GM13977 (cell line): ENCODE measurements around the gene ROBO2.

Source experiments
- DNase-seq: peaks from one replicate; pipeline ENCODE4 v3.0.0; 2012; ENCODE audit warnings: low spot score
- in situ Hi-C: fragments of 300-500 bp; cut with MboI; formaldehyde crosslinking; loops from one replicate; pipeline ENCODE4 v1.12.0; 2022; ENCODE audit warnings: low sequenced_read_pairs, low pct_unique_long_range_greater_than_20kb, mixed read lengths, inconsistent platforms; ENCODE audit not compliant: unreplicated experiment
- TF ChIP-seq, protein P1 (sequence below): IDR thresholded peaks from 2 replicates; pipeline ENCODE4 v1.5.1; 2012; ENCODE audit warnings: mild to moderate bottlenecking, control low read depth; ENCODE audit not compliant: insufficient read depth; ENCODE audit errors: extremely low read depth, missing control alignments

The ROBO2 gene

DNA sequence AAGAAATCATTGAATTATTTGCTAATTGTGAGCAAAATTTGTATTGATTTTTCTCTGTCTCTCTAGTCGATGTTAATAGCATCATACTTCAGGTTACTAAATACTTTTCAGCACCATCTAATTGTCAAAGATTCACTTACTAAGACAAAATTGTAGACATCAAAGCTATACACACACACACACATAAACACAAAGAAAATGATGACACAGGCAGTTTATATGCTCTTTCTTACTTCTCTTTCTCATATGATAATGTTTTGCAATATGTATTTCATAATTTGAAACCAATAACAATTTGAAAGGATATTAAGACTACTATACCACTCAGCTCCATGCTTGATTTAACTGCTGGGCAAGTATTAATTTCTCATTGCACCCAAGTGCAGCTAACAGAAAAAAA is 406.2 kb downstream of the ROBO2 start:
- in situ Hi-C loops = no loop called here
- TF ChIP-seq, protein P1, sequence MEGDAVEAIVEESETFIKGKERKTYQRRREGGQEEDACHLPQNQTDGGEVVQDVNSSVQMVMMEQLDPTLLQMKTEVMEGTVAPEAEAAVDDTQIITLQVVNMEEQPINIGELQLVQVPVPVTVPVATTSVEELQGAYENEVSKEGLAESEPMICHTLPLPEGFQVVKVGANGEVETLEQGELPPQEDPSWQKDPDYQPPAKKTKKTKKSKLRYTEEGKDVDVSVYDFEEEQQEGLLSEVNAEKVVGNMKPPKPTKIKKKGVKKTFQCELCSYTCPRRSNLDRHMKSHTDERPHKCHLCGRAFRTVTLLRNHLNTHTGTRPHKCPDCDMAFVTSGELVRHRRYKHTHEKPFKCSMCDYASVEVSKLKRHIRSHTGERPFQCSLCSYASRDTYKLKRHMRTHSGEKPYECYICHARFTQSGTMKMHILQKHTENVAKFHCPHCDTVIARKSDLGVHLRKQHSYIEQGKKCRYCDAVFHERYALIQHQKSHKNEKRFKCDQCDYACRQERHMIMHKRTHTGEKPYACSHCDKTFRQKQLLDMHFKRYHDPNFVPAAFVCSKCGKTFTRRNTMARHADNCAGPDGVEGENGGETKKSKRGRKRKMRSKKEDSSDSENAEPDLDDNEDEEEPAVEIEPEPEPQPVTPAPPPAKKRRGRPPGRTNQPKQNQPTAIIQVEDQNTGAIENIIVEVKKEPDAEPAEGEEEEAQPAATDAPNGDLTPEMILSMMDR = no peak
- no peak for DNase-seq

DNA sequence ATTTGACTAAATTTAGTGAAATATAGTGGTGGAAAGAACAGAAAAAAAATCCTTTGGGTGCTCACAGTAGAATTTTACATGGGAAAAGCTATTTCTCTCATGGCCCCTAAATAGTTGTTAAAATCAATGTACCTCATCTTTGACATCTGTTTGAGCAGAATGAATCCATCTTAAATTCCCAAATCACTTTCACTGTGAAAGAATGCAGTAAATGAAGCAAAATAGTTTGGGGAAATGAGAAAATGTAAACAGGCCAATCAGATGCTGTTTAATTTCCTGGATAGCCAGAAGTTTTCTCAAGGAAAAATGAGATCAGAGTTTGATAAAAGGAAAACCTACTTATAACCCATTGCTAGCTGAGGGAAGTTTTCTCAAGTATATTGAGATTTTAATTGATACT is 406.9 kb downstream of the ROBO2 start:
- in situ Hi-C loops = no loop called here
- TF ChIP-seq, protein P1 = no peak
- DNase-seq = no peak

DNA sequence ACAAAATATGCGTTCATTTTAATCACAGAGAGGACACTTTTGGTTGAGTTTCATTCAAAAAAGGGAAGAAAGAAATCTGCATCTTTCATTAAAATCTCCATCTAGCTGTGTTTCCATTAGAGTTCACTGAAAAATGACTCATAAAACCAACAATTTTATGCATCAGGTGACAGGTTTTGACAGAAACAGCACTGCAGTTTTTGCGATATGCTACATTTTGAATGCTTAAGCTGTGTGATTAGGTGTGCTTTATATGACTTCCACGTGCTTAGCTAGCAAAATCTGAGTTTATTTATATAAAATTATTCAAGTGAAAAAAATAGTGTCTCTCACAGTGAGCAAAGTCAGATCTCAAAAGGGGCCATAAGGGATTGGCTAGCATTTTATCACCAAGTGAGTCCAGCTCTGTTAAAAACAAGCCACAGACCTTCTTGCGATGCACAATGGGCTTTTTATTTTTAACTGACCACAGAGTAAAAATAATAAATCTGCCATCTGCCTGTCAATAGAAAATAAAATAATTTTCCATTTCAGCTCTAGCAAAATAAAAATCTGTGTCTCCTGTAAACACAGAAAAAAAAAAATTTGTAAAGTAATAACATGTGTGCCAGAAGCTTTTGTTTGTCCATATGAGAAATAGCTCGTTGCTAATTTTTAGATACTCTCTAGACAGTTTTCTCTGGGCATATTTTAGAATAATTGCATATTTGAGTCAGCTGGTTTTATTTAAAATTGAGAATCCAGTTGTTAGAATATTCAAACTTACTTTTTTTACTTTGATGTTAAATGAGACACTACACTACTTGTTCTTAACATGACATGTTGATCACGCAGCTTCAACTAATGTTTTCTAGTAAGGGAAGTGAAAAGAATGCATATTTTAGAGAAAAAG is 409.8 kb downstream of the ROBO2 start:
- TF ChIP-seq, protein P1 = no peak
- in situ Hi-C loops = no loop called here
- DNase-seq = no peak

DNA sequence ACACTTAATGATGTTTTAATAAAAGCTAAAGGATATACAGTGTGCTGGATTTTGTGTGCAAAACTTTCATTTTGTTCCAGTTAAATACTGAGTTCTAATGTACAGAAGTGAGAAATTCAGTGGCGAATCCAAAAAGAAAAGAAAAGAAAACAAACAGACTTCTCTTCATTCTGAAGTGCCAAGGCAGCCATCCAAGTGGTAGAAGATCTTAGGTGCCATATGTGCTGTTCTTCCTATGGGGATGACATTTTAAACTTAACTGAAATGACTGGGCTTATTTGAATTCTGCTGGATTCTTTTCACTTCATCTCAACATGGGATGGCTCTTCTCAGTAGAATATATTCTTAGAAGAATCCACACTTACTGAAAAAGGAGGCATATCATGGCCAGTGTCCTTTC is 416.5 kb downstream of the ROBO2 start:
- in situ Hi-C loops = no loop called here
- no peak for DNase-seq
- TF ChIP-seq, protein P1 = no peak

DNA sequence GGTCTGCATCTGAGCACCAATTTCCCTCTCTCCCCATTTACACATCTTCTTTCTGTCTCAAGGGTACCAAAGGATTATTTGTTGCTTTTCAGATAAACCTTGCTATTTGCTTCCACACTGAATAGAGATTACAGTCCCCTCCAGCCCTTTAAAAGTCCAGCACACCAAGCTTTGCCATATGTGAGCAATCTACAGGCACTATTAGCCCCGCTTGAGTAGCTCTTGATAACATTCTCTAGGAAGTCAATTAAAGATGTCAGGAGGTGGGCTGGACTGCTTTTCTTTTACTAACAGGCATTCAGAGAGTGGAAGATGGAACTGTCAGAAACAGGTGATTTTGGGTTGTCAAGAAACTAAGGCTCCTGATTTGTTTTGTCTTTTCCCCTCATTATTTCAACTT is 417.0 kb downstream of the ROBO2 start:
- TF ChIP-seq, protein P1 = no peak
- no peak for DNase-seq
- in situ Hi-C loops = no loop called here

DNA sequence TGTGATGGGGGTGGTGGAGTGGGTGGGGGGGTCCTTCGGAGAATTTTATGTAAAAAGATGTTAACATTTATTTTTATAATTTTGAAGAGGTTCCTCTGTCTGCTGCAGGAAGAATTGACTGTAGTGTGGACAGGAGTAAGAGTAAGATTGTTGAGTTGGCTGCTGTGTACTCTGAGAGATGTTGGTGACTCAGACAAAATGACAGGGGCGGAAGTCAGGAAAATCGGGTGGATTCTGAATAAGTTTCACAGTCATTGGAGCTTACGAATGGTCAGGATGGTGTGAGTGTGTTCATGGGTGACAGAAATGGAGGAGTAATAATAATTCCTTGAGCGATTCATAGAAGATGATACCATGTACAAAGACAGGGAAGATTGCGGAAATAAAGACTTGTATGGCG is 420.0 kb downstream of the ROBO2 start:
- no peak for DNase-seq
- TF ChIP-seq, protein P1 = no peak
- in situ Hi-C loops = no loop called here
